ENCODE measurements around the gene C22orf39. TPM values are rescaled to one million over a fixed set of nuclear protein-coding genes. Genes with fewer than 3 reads are reported as not detected.

C22orf39 gene
- polyA plus RNA-seq, 3 donors: 39.7 to 45.6 (median 44.3) TPM

DNA sequence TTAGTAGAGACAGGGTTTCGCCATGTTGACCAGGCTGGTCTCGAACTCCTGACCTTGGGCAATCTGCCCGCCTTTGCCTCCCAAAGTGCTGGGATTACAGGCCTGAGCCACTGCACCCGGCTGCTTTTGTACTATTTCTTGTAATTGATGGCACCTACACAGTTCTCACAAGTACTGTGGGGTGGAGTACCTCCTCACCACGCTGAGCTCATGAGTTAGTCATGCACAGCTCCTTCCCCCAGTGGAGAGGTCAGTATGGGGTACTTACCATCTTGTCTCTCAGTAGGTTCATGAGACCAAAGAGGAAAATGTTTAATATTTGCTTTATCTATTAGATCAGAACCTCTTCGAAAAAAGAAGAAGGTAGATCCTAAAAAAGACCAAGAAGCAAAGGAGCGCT lies 13.1 kb downstream of the C22orf39 start:
- no peak for DNase-seq (ENCODE audit: low read depth in 3 of 3, low spot score in 2 of 3)

DNA sequence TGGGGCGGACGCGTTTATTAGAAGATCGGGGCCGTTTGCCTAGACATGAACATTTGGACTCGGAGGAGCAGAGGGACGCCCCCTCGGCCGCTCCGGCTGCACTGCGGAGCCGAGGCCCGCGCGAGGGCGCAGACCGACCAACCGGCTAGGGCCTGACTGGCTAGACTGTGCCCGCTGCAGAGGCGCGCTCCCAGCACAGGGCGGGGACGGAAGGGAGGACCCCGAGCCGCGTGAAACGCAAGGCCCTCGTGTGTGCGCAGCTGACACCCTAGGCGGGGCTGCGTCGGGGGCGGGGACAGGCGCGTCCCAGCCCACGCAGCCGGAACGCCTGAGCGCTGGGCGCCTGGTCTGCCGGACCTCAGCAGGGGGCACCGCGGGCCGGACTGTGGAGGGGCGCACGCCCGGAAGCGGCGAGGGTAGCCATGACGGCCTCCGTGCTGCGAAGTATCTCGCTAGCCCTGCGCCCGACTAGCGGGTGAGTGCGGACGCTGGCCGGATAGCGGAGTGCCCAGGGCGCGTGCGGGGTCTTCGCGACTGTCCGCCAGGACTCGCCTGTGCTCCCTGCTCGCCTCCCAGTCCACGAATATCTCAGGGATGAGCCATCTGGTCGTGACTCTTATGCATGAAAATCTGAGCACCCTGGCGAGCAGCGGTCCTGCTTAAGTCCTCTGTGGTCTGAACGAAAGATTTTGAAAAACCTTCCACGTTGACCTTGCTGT lies 15.2 kb downstream of the C22orf39 start, which contains the start of gene MRPL40:
Gene MRPL40 (plus strand): TSS at position 413 of the 719 bp plus-strand sequence. CDS start 10 bp downstream, at position 423.
- DNase-seq (ENCODE audit: low read depth in 3 of 3, low spot score in 2 of 3): peak; percentile 68 to 83 (median 80)

DNA sequence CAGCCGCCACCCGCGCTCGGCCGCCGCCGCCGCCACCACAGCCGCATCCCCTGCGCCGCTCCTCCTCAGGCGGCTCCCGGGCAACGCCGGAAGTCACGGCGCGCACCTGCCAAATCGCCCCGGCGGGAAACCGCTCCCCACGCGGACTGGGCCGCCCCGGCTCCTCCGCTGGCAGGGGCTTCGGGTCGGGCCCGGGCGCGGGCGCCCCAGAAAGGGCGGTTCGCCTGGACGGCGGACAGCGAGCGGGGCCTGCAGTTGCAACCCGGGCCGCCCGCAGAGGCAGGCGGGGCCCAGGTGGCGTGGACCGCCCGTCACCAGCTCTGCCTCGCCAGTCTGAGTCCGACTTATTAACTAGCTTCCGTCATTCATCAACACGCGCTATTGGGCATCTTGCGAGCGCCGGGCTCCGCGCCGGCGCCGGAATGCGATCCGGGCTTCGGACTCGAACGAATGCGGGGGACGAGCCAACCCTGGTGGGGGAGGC lies 15.8 kb downstream of the C22orf39 start, which contains the start of gene HIRA:
Gene HIRA (minus strand): TSS at position 85 of the 484 bp plus-strand sequence. CDS start 257 bp downstream, outside the sequence.
- peak in 2 of 3 donors; percentile 69 to 71 for DNase-seq (ENCODE audit: low read depth in 3 of 3, low spot score in 2 of 3)

DNA sequence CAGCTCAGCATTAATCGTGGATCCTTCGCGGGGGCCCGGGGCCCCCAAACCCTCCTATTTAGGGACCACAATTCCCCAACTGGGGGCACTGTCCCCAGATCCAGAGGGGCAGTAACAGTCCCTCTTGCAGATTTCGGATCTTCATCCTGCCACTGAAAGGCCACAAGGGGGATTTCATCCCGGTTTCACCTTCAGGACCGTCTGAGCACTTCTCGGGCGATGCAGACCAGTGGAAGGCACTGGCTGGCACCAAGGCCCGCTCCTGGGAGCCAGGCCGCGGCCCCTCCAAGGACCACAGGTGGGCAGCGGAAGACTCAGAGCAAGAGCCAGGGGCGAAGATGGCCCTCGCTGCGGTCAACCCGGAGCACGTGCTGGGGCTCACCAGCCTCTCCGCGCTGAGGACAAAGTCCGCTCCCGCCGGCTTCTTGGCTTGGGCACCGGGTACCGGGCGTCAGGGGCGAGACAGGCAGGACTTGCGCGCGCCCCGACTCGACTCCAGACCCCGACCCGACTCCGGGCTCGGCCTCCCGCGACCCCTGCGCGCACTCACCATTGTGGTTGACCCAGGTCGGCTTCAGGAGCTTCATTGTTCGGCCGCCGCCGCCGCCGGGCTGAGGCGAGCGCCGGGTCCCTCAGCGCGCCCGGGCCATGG lies 16.5 kb downstream of the C22orf39 start:
- peak in 1 of 3 donors; percentile 21 for DNase-seq (ENCODE audit: low read depth in 3 of 3, low spot score in 2 of 3)

DNA sequence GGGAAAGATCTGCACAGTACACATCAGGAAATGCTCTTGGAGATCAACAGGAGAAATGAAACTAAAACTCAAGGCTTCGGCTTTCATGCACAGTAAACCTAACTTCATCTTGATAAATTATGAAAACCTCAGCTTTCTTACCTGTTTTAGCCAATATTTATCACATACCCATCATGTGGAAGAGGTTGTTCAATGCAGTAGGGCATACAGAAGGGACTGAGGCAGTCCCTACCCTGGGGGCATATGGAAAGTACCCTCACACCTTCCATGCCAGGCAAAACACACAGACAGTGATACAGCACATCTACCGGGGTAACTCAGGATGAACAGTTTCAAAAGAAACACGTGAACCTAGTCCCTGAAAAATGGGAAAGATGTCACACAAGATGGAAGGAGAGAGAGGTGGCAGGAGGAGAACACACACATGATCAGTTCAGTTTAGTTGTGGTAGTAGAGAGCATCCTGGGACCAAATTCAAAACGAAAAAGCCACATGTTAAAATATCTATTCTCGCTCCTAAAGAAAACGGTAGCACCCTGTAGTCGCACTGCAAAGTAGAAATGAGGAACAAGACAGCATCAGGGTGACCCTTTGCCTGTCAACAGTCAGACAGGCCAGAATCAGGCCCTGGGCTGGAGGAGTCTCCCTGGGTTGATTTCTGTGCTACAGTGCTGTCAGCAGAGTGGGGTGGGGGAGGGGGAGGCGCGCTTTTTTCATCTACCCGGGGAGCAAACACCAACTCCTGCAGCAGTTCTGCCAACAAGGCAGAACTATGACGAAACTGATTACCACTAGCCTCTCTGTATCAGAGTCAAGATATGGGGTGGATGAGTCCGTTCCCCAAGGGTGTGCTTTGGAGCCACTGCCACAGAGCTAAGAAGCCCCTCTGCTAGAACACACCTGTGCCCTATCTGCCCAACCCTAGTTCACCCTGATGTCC lies 17.3 kb downstream of the C22orf39 start:
- DNase-seq (ENCODE audit: low read depth in 3 of 3, low spot score in 2 of 3): no peak

DNA sequence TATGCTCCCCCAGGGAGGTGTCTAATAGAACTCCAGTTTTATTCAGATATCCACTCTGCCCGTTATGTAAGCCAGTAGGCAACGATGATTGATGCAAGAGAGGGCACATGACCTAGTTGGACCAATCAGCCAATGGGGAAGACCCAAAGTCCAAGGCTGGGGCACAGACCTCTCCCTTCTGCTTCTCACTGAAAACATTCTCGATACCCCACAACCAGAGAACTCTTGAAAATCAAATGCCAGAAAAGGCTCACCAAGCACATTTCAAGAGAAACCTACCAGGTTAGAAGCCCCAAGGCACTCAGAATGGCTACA lies 23.4 kb downstream of the C22orf39 start:
- no peak for DNase-seq (ENCODE audit: low read depth in 3 of 3, low spot score in 2 of 3)

DNA sequence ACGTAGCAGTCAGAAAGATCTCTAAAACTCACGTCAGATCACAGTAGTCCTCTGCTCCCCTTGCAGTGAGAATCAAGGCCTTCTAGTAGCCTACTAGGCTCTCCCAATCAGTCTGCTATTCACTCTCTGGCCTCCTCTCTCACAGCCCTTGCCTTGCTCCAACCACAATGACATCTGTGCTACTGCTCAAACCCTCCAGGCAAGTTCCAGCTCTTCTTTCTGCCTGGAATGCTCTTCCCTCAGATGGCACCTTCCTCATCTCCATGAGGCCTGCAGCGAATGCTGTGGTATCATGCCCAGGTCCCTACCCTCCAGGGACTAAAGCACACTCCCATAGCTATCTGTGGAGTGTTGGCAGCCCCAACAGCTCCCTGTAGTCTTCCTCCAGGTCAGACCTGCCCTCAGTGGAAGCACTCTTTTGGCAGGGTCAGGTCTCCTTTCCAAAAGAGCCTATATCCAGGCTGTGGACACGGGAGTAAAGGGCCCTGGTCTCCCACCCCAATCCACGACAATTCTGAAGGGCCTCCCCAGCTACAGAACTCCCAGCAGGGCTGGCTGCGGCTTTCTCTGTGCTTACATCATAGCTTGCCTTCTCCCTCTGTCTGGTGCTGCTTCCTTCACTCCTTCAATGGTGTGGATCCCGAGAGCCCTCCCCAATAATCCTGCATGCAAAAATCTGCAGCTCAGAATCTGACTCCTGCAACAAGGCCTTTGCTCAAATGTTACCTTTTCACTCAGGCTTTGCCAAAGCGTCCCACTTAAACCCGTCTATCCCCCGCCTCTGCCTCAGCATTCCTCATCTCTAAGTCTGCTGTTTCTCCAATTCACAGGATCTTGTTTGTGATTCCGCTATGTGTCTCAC lies 24.8 kb downstream of the C22orf39 start:
- DNase-seq (ENCODE audit: low read depth in 3 of 3, low spot score in 2 of 3): no peak

DNA sequence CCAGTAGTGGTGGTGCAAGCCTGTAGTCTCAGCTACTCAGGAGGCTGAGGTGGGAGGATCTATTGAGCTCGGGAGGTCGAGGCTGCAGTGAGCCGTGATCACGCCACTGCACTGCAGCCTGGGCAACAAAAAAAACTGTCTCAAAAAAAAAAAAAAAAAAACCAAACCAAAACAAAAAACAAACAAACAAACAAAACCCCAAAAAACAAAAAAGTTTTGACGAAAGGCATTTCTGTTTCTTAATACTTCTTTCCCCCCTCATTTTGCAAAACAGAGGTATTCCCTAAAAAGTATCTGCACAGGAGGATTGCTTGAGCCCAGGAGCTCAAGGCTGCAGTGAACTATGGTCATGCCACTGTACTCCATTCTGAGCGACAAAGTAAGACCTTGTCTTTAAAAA lies 27.2 kb downstream of the C22orf39 start:
- no peak for DNase-seq (ENCODE audit: low read depth in 3 of 3, low spot score in 2 of 3)

DNA sequence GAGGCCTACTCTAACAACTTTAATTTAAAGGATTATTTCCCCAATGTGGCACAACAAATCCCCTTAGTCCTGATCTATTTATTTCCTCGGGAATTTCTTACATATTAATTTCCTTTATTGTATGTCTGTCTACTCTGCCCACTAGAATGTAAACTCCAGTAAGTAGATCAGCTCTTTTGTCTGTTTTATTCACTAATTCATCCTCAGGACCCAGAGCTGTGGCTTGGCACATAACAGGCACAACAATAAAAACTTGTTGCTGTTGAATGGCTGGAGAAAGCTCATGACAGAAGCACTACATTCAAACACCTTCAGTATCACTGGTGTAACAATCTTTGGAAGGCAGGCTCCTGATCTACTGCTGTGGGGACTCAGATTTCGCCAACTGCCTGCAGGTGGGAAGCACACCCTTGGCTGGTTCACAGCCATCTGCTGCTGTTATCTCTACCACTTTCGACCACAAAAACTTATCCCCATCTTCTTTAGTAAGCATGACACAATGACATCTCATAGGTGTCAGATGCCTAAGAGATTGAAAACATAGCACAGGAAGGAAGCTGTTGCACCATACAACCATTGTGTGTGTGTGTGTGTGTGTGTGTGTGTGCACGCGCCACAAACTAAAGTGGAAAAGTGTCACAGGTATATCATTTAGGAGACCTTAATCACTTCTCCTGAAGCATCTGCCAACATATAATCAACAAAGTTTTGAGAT lies 27.9 kb downstream of the C22orf39 start:
- no peak for DNase-seq (ENCODE audit: low read depth in 3 of 3, low spot score in 2 of 3)

DNA sequence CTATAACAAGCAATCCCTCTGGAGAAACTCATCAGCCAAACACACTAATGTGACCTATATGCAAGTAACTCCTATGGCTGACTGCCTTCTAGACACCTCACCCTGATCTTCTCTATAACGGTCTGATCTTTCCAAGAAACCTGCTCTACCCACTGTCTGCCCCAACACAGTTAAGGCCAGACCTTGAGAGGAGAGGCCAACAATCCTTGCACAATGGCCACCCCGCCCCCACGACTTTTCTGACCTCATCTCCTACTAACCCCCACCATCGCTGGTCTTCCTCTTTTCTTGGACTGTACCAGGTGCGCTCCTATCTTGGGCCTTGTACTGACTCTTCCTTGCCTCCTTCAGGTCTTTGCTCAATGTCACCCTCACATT lies 28.4 kb downstream of the C22orf39 start:
- no peak for DNase-seq (ENCODE audit: low read depth in 3 of 3, low spot score in 2 of 3)

DNA sequence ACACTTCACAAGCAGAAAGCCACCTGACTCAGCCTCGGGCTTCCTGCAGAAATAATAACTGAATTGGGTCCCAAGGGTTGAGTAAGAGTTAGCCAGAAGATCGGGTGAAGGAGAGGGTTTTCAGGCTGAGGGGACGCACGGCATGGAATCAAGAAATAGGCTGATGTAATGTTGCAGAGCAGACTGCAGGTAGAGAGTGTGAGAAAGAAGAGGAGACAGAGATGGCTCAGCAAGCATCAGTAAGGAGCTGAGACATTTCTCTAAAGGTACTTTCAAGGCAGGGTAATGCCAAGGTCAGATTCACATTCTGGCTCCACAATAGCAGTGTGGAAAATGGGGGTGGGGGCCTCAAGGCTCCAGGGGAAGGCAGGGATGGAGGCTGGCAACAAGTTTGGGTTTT lies 34.6 kb downstream of the C22orf39 start:
- DNase-seq (ENCODE audit: low read depth in 3 of 3, low spot score in 2 of 3): no peak

DNA sequence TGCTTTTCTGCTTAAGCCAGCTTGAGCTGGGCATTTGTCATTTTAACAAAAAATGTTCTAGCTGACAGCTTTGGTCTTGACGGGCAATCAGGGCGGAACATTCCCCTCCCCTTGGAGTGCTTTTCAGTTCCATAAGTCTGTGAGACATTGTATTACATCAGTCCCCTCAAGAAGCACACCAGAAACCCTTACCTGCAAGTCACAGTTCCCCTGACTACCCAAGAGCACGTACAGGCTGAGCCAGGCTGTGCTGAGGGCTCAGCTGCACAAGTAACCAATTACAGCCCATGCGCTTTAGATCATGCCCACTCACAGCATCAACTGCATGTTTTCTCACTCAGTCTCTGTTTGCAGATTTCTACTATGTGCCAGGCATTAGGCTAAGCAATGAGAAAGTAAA lies 35.0 kb downstream of the C22orf39 start:
- no peak for DNase-seq (ENCODE audit: low read depth in 3 of 3, low spot score in 2 of 3)

DNA sequence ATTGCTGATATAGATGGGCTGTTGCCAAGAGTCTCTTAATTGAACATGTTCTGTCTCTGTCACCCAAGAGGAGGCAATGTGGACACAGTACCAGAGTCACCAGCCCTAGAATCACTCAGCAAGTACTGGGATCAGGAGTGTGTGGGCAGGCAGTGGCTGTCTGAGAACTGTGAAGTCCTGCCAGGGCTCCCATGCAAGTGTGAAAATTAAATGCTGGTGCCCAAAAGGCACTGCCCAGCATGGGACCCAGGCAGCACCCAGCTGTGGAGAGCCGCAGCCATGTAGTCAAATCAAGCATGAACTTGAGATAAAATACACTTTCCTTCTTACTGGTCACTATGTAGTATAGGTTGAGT lies 35.8 kb downstream of the C22orf39 start:
- DNase-seq (ENCODE audit: low read depth in 3 of 3, low spot score in 2 of 3): no peak

DNA sequence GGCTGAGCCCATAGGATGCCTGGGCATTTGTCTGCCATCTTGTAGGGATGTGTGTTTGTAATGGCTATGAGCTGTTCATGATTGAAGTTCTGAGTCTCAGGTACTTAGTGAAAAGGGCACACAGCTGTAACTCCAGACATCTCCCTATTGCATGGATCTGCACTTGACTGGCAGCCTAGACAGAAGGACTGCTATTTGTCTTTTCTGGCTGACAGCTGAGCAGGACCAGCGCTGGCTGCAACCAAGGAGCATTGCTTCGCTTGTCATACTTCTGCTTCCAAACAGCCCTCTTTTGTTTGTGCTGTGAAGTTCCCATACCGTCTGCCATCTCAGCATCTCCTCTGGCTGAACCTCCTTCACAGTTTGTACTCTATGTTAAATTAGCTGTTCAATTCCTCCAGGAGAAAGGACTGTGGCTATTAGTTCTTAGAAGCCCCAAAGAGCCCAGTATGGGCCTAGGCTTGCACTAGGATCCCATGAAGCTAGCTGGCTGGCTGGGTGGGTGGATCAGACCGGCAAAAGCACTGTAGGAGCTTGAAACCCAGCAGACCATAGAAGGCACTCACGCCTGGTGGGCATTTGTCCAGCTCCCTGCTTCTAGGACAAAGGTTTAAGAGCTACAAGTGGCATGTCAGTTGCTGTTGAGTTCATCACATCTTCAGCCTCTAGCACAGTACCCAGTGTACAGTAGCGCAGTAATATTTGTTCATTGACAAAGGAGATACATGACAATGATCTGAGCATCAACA lies 36.4 kb downstream of the C22orf39 start:
- DNase-seq (ENCODE audit: low read depth in 3 of 3, low spot score in 2 of 3): no peak

DNA sequence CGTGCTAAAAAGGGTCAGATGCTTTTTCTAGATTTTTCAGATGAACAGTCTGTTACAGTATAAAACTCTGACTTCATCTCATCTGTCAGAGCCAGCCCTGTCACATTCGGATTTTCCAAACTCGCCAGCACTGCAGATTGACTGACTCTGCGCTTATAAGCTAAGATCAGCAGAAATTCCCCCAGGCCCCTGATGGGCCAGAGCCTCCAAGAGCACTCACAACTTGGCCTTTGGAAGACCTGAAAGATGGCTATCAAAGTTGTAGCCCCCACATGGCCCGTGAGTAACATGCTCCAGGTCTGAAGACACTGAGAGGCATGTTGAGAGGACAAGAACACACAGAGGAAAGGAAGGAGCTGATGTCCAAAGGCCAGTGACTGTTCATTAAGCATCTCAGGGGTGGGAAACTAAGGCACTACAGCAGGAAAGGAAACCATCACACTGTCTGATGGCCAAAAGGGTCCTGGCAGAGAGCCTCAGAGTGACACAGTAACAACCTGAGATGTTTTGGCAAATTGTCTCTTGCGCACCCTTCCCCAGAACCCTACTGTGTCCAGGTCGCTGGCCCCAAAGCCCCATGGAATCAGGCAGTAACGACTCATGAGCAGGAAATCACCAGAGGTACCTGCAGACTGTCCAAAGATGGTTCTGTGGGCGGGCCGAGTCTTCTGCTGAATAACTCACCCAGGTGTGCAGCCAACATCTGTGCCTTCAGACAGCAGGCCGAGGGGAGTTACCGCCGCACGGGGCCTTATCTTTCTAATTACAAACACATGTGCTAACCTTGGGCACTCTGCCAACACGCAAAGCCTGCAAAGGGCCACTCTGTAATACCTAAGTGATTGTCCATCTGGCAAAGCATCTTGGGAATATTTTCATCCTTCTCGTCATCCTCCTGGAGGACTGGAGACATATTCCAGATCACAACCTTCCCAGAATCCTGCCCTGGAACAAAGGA lies 39.6 kb downstream of the C22orf39 start:
- DNase-seq (ENCODE audit: low read depth in 3 of 3, low spot score in 2 of 3): no peak

DNA sequence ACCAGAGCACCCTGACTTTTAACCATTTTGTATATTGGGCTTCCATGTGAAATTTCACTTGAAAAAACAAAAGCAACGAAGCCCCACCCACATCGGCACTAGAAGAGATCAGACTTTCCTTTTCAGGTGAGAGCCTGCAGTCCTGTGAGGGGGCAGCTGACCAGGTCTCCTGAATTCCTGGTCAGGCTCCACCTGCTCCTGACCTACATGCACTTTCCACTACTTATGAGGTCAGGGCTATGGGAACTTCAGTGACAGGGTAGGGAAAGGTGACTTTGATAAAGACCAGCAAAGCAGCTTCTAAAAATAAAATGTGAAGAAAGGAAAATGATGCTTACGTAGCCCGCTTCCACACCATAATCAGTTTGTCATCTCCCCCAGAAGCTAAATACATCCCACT lies 40.7 kb downstream of the C22orf39 start:
- DNase-seq (ENCODE audit: low read depth in 3 of 3, low spot score in 2 of 3): no peak

DNA sequence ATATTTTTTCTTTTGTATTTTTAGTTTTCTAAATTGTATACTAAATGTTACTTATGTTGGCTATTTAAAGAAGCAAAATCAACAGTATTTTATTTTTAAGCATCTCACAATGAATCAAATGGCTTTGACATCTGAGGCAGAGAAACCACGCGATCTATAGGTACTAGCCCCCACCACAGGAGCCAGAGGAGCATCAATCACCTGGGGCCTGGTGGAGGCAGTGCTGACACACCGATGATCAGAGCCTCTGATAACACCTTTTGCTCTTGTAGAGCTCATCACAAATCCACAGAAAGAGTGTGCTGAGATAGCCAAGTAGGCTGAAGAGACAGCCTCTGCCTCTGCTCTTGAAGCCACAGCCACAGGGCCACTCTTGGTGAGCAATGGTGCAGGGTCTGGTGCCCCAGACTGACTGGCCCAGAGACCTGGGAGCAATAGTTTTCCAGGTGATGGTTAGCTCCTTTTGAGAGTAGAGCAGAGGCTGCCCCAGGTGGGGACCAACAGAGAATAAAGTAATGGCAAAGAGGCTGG lies 41.2 kb downstream of the C22orf39 start:
- no peak for DNase-seq (ENCODE audit: low read depth in 3 of 3, low spot score in 2 of 3)

DNA sequence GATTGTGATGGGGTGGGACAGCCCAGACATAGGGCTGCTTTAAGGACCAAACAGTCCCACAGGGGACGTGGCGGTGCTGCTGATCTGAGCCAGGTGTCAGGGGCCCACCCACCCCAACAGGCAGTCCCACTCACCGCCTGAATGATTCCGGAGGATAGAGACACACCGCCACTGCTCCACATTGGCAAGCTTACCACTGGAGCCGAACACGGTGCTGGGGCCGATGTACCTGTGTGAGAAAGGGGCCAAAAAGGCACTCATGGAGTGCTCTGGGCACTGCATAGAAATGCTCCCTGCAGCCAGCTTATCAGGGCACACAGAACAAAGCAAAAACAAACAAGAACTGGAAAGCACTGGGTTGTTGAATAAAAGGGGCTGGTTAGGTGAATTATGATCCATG lies 41.9 kb downstream of the C22orf39 start:
- DNase-seq (ENCODE audit: low read depth in 3 of 3, low spot score in 2 of 3): no peak

All from right renal cortex interstitium (tissue), 3 donors.